HG03571 (cell line): ENCODE measurements around the gene MEGF11.

ENCODE experiments used
- ATAC-seq: cut with Tn5 transposase; IDR thresholded peaks from one replicate; pipeline ENCODE4 v1.9.1; 2021; ENCODE audit not compliant: unreplicated experiment

Gene MEGF11

GRCh38 chr15:65953622-65954021 lies 299.9 kb downstream of the MEGF11 start:
- ATAC-seq, result no peak

GRCh38 chr15:65952391-65953053 lies 301.0 kb downstream of the MEGF11 start:
- no peak for ATAC-seq

- no peak for ATAC-seq
These were observed 302.5 kb downstream of the MEGF11 start for GRCh38 chr15:65951007-65951406.

- ATAC-seq, result no peak
These were observed 304.1 kb downstream of the MEGF11 start for GRCh38 chr15:65949491-65949890.

- ATAC-seq, result no peak
These were observed 304.5 kb downstream of the MEGF11 start for GRCh38 chr15:65949011-65949410.

- ATAC-seq, result no peak
These were observed 305.2 kb downstream of the MEGF11 start for GRCh38 chr15:65948383-65948782.

- no peak for ATAC-seq
These were observed 306.5 kb downstream of the MEGF11 start for GRCh38 chr15:65947041-65947440.

- ATAC-seq, result no peak
These were observed 307.9 kb downstream of the MEGF11 start for GRCh38 chr15:65945616-65946015.

- no peak for ATAC-seq
These were observed 309.1 kb downstream of the MEGF11 start for GRCh38 chr15:65944404-65944803.

- no peak for ATAC-seq
These were observed 311.1 kb downstream of the MEGF11 start for GRCh38 chr15:65942436-65942835.

- ATAC-seq, result no peak
These were observed 313.0 kb downstream of the MEGF11 start for GRCh38 chr15:65940618-65940909.

- no peak for ATAC-seq
These were observed 313.5 kb downstream of the MEGF11 start for GRCh38 chr15:65939901-65940617.

- no peak for ATAC-seq
These were observed 314.9 kb downstream of the MEGF11 start for GRCh38 chr15:65938604-65939003.

- no peak for ATAC-seq
These were observed 316.1 kb downstream of the MEGF11 start for GRCh38 chr15:65937476-65937875.

GRCh38 chr15:65937054-65937453 lies 316.5 kb downstream of the MEGF11 start:
- ATAC-seq, result no peak

- ATAC-seq, result no peak
These were observed 317.3 kb downstream of the MEGF11 start for GRCh38 chr15:65936282-65936681.

- ATAC-seq, result no peak
These were observed 318.2 kb downstream of the MEGF11 start for GRCh38 chr15:65935391-65935790.

GRCh38 chr15:65931221-65931620 lies 322.3 kb downstream of the MEGF11 start:
- ATAC-seq, result no peak

- ATAC-seq, result no peak
These were observed 323.4 kb downstream of the MEGF11 start for GRCh38 chr15:65930134-65930533.

- no peak for ATAC-seq
These were observed 324.0 kb downstream of the MEGF11 start for GRCh38 chr15:65929573-65929972.

GRCh38 chr15:65927545-65927944 lies 326.0 kb downstream of the MEGF11 start:
- no peak for ATAC-seq

- peak; percentile 74 for ATAC-seq
These were observed 326.7 kb downstream of the MEGF11 start for GRCh38 chr15:65926899-65927298.

GRCh38 chr15:65926459-65926858 lies 327.1 kb downstream of the MEGF11 start:
- ATAC-seq, result no peak
